GM20000 (cell line): ENCODE data around the gene STARD8.

ENCODE experiments used
- DNase-seq: peaks from one replicate; pipeline ENCODE4 v3.0.0; 2012; ENCODE audit warnings: low spot score
- TF ChIP-seq, protein P1 (sequence below): IDR thresholded peaks from 2 replicates; pipeline ENCODE4 v1.5.1; 2012; ENCODE audit warnings: mild to moderate bottlenecking, control low read depth; ENCODE audit errors: extremely low read depth, missing control alignments

The STARD8 gene

DNA sequence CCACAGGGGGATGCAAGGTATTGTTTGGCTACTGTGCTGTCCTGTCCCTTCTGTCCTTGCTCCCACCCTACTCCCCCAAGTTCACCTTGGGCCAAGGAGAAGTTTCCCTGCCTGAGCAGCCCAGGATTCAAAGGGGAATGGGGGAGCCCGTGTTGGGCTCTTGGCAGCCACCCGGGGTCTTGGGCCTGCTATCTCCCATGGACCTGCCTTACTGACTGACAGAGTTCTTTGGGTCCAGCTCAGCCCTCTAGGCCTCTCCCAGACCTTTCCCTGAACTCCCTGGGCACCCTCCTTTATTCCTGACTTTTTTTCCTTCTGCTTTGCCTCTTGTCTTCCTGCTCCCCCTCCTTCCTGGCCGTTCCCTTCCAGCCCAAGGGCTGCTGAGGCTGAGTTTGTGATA lies 67.4 kb downstream of the STARD8 start:
- TF ChIP-seq, protein P1, sequence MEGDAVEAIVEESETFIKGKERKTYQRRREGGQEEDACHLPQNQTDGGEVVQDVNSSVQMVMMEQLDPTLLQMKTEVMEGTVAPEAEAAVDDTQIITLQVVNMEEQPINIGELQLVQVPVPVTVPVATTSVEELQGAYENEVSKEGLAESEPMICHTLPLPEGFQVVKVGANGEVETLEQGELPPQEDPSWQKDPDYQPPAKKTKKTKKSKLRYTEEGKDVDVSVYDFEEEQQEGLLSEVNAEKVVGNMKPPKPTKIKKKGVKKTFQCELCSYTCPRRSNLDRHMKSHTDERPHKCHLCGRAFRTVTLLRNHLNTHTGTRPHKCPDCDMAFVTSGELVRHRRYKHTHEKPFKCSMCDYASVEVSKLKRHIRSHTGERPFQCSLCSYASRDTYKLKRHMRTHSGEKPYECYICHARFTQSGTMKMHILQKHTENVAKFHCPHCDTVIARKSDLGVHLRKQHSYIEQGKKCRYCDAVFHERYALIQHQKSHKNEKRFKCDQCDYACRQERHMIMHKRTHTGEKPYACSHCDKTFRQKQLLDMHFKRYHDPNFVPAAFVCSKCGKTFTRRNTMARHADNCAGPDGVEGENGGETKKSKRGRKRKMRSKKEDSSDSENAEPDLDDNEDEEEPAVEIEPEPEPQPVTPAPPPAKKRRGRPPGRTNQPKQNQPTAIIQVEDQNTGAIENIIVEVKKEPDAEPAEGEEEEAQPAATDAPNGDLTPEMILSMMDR = no peak
- DNase-seq = no peak

DNA sequence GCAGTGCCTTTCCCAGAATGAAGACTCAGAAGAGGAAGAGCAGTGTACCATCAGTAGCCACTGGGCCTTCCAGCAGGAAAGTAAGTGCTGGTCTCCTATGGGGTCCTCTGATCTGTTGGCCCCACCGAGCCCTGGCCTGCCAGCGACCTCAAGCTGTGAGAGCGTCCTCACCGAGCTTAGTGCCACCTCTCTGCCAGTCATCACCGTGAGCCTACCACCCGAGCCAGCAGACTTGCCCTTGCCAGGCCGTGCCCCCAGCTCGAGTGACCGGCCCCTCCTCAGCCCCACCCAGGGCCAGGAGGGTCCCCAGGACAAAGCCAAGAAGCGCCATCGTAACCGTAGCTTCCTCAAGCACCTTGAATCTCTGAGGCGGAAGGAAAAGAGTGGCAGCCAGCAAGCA lies 69.7 kb downstream of the STARD8 start:
- TF ChIP-seq, protein P1 = no peak
- DNase-seq = no peak

DNA sequence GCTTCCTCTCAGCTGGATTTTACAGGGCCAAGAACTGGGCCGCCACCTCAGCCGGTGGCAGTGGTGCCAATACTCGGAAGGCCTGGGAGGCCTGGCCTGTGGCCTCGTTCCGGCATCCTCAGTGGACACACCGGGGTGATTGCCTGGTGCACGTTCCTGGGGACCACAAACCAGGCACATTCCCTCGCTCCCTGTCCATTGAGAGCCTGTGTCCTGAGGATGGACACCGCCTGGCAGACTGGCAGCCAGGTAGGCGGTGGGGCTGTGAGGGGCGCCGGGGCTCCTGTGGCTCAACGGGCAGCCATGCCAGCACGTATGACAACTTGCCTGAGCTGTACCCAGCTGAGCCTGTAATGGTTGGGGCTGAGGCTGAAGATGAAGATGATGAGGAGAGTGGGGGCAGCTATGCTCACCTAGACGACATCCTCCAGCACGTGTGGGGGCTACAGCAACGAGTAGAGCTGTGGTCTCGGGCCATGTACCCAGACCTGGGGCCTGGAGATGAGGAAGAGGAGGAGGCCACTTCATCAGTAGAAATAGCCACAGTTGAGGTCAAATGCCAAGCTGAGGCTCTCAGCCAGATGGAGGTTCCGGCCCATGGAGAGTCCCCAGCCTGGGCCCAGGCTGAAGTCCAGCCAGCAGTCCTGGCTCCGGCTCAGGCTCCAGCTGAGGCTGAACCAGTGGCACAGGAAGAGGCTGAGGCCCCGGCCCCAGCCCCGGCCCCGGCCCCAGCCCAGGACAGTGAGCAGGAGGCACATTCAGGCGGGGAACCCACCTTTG lies 70.4 kb downstream of the STARD8 start:
- DNase-seq = no peak
- TF ChIP-seq, protein P1 = no peak

DNA sequence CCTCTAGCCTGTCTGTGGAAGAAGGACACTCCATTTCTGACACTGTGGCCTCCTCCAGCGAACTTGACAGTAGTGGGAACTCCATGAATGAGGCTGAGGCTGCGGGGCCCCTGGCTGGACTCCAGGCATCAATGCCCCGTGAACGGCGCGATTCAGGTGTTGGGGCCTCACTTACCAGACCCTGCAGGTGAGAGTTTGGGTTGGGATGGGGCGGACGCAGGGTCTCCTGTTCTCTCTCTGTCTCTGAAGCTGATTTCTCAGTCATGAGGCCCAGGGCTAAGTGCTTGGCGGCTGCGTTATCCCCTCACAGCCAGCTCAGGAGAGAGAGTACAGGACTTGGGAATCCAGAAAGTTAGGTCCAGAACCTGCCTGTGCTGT lies 71.0 kb downstream of the STARD8 start:
- TF ChIP-seq, protein P1 = no peak
- no peak for DNase-seq

DNA sequence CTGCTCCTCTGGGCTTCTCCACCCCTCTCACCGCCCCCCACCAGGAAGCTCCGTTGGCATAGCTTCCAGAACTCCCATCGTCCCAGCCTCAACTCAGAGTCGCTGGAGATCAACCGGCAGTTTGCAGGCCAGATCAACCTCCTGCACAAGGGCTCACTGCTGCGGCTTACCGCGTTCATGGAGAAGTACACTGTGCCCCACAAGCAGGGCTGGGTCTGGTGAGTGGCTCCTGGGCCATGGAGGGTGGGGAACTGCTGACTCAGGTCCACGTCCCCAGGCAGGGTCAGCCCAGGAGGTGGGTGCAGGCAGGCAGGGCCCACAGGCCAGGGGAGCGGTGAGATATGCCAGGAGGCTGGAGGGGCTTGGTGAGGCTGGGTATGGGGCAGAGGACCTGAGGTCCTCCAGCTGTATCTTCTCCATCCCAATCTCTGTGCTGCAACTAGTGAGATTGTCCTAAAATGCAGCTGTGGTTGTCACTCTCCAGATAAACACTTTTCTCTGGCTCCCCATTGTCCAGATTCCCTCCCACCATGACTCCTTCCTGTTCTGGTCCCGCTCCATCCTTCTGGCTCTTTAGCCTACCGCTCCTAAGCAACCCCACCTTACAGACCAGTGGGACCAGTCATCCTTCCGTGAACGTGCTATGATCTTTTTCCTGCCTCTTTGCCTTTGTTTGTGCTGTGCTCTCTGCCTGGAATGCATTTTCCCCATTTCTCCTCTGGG lies 71.9 kb downstream of the STARD8 start:
- TF ChIP-seq, protein P1 = no peak
- no peak for DNase-seq

DNA sequence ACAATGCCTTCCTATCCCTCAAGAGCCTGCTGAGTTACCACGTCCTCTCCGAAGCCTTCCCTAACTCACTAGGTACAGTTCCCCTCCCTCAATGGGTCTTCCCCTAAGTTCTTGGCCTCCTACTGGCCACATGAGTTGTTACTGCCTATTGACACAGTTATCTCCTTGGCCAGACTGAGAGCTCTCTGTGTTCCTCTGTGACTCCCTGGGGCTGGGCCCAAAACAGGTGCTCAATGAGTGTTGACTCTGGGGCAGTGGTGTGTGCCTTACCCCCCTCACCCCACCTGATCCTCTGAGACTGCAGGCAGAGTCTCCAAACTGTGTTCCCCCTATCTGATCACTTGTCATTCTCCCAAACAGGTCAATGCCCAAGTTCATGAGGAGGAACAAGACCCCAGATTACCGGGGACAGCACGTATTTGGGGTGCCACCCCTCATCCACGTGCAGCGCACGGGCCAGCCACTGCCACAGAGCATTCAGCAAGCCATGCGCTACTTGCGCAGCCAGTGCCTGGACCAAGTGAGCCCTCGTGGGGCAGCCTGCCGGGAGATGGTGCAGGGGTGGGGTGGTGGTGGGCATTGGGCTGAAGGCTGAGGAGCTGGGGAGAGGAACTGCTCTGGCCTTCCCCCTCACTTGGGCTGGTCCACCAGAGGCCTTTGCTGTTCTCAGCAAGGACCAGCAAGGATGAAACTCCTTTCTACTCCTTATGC lies 72.6 kb downstream of the STARD8 start:
- TF ChIP-seq, protein P1 = no peak
- no peak for DNase-seq

DNA sequence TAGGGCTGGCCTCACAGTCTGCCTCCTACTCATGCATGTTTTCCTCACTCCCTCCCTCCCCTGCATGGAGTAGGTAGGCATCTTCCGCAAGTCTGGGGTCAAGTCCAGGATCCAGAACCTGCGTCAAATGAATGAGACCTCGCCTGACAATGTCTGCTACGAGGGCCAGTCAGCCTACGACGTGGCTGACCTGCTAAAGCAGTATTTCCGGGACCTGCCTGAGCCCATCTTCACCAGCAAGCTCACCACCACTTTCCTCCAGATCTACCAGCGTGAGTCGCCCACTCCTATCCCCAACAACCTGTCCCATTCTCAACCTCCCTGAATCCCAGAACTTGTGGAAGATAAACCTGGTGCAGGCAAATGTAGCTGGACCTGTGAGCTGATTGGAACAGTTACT lies 73.4 kb downstream of the STARD8 start:
- TF ChIP-seq, protein P1 = no peak

More for the DNA sequence above, 73.4 kb downstream of the STARD8 start:
- DNase-seq = no peak
